SJSA1 (cell line): Measurements from ENCODE around the gene HSPA1L. TPM values are rescaled to one million over a fixed set of nuclear protein-coding genes. Genes with fewer than 3 reads are reported as not detected.
A peak's percentile ranks its signal among the peaks of the same experiment; 100 is the strongest.
"Not testable (repeated sequence)": the region's sequence is repeated elsewhere in the genome, so short reads cannot be mapped to it uniquely, and the experiment has no call there.

Experiments used
- DNase-seq, 2 experiments: peaks; one replicate each; pipeline ENCODE4 v3.0.0-alpha.2; 2015 to 2020; ENCODE audit warnings: low spot score in 2 of 2, low read depth in 1 of 2
- H3K27ac ChIP-seq: fragments of 250-450 bp; sonication (Bioruptor Pico); 2 replicates; pipeline ENCODE4 v1.5.1; 2020; ENCODE audit warnings: mild to moderate bottlenecking, moderate library complexity
- H3K27me3 ChIP-seq: fragments of 250-450 bp; sonication (Bioruptor Pico); replicated peaks from 2 replicates; pipeline ENCODE4 v1.5.1; 2020; ENCODE audit warnings: mild to moderate bottlenecking, moderate library complexity
- H3K36me3 ChIP-seq: fragments of 250-450 bp; sonication (Bioruptor Pico); 2 replicates; pipeline ENCODE4 v1.5.1; 2020; ENCODE audit warnings: mild to moderate bottlenecking
- H3K4me1 ChIP-seq: fragments of 250-450 bp; sonication (Bioruptor Pico); replicated peaks from 2 replicates; pipeline ENCODE4 v1.6.1; 2021; ENCODE audit warnings: mild to moderate bottlenecking
- H3K4me3 ChIP-seq: fragments of 250-450 bp; sonication (Bioruptor Pico); 2 replicates; pipeline ENCODE4 v1.5.1; 2020; ENCODE audit warnings: mild to moderate bottlenecking
- H3K9me3 ChIP-seq: fragments of 250-450 bp; sonication (Bioruptor Pico); replicated peaks from 2 replicates; pipeline ENCODE4 v1.5.1; 2020; ENCODE audit warnings: mild to moderate bottlenecking
- total RNA-seq: library from RNA; depleted of rRNA; stranded (reverse); fragments of >200 nt; shearing (Covaris generic); gene quantifications from 2 replicates; pipeline ENCODE4 v1.2.3, GENCODE V29; 2014; rRNA removed

HSPA1L gene
- 0.78 and 0.87 TPM in 2 replicates for total RNA-seq

DNA sequence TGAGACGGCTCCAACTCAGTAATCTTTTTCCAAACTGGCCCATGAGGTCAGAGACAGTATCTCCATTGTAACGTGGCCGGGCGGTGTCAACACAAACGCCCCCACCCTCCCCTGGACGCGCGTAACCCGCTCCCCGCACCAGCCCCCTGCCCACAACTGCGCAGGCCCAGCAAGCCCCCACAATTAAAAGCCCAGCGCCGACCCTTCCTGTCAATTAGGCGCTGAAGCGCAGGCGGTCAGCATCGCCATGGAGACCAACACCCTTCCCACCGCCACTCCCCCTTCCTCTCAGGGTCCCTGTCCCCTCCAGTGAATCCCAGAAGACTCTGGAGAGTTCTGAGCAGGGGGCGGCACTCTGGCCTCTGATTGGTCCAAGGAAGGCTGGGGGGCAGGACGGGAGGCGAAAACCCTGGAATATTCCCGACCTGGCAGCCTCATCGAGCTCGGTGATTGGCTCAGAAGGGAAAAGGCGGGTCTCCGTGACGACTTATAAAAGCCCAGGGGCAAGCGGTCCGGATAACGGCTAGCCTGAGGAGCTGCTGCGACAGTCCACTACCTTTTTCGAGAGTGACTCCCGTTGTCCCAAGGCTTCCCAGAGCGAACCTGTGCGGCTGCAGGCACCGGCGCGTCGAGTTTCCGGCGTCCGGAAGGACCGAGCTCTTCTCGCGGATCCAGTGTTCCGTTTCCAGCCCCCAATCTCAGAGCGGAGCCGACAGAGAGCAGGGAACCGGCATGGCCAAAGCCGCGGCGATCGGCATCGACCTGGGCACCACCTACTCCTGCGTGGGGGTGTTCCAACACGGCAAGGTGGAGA, at the start of gene HSPA1L, which contains the start of gene HSPA1A:
Gene HSPA1L (minus strand): TSS at position 259 of the 814 bp plus-strand sequence. CDS start 3,311 bp downstream, outside the sequence.
Gene HSPA1A (plus strand): TSS at position 519 of the 814 bp plus-strand sequence. CDS start 214 bp downstream, at position 733.
- Histone ChIP-seq H3K27ac (peak within 1 kb of the TSS; percentile 89), H3K4me3 (peak within 1 kb of the TSS; percentile 45)

DNA sequence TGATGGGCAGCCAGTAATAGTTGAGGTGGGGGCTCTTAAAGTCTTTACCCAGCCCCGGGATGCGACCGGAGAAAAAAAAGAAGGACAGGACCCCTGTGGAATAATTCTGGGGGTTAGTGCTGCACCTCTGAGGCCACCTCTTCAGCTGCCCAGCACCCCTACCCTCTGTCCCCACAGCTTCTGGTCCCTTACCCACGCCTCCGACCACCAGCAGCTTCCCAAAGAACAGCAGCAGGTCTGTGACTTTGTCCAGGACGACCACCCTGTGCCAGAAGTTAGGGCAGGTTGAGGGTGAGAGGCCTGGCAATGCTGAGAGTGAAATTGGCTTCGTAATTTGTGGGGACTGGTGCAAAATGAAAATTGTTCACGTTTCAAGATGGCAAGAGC, 49.7 kb upstream of the HSPA1L start:
- Histone ChIP-seq H3K9me3 (no peaks in the 10 kb centered on the region), H3K36me3 (peaks cover 4% of the 10 kb centered on the region; the same call in 1 of the 2 replicates), H3K27ac (no peak overlapping the region), H3K4me1 (peaks cover 16% of the 10 kb centered on the region), H3K4me3 (no peak overlapping the region), H3K27me3 (no peaks in the 10 kb centered on the region)
- DNase-seq = no peak

More for the DNA sequence above, at the start of gene HSPA1L, which contains the start of gene HSPA1A:
- Histone ChIP-seq H3K27me3 (no peaks in the 10 kb centered on the region), H3K9me3 (no peaks in the 10 kb centered on the region), H3K36me3 (peaks cover 13% of the 10 kb centered on the region), H3K4me1 (peaks cover 31% of the 10 kb centered on the region)
- peak; percentile 90 to 96 for DNase-seq

DNA sequence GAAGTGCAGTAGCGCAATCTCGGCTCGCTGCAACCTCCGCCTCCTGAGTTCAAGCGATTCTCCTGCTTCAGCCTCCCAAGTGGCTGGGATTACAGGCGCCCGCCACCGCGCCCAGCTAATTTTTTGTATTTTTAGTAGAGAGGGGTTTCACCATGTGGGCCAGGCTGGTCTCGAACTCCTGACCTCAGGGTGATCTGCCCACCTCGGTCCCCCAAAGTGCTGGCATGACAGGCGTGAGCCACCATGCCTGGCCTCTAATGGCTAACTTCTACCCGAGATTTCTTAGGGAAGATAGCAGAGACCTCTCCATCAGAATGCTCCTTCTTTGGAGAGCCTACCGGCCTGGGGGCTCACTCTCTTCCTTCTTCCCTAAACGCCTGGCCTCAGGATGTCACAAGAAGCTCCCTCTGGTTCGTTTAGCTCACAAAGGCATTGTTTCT, 49.1 kb upstream of the HSPA1L start:
- H3K4me3 ChIP-seq = peak overlapping the region; percentile 55
- H3K9me3 ChIP-seq, H3K27ac ChIP-seq, H3K27me3 ChIP-seq, DNase-seq: not testable (repeated sequence)
- H3K36me3 ChIP-seq = peaks cover 11% of the 10 kb centered on the region; the same call in 1 of the 2 replicates
- H3K4me1 ChIP-seq = peaks cover 16% of the 10 kb centered on the region

DNA sequence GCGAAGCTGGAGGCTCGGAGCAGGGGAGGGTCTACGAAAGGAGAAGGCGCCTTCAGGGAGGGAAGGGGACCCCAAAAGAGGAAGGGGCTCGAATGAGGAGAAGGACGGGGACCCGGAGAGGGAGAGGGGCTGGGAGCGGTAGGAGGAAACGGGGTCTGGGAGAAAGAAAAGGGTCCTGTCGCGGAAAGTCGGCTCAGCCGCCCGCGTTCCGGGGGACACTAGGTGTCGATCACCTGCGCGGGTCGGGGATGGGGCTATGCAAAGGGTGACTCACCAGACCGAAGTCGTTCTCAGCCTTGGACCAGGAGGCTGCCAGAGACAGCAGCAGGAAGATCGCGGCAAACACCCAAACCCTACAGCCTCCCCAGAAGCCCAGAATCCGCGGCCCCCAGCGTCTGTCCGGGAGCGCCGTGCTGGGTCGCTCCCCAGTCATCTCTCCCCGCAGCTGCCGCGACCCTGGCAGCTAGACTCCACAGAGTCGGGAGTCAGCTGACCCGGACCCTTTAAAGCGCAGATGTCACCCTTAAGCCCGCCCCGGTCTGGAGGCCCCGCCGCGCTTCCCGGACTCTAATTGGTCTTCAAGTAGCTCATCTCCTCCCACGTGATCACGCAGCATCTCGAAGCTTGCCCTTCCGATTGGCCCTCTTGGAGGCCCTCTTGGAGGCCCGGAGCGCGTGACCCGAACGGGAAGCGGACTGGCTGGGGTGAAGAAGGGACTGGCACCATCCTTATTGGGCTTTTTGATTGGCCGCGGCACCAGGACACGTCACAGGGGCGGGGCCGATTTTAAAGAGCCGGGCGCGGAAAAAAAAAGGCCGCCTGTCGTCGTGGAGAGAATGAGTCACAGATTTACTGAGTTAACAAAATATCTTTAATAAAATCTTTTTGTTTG, 47.5 kb upstream of the HSPA1L start, which contains the start of gene NEU1:
Gene NEU1 (minus strand): TSS at position 478 of the 892 bp plus-strand sequence. CDS start 45 bp downstream, at position 433.
- Histone ChIP-seq H3K27me3 (no peaks in the 10 kb centered on the region), H3K4me1 (peaks cover 16% of the 10 kb centered on the region), H3K36me3 (peaks cover 12% of the 10 kb centered on the region; the same call in 1 of the 2 replicates), H3K9me3 (no peaks in the 10 kb centered on the region), H3K4me3 (peak within 1 kb of the TSS; percentile 55), H3K27ac (peak within 1 kb of the TSS; percentile 39)
- DNase-seq = peak; percentile 99 to 100

DNA sequence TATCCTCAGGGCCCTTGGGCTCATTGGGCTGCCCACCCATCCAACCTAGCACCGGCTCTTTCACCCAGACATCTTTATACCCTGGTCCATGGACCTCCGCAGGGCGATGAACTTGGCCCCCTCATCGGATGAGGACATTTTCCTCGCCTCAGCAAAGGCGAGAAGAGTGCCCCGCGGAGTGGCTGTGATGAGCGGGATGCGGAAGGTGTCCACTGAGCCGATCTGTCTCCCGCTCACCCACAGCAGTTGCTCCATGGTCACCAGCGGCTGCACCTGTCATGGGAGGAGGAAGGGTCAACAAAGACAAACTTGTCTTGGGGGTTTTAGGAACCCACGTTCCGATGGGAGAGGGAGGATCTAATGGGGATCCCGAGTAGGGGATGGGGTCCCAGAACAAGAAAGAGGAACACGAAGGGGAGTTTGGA, 46.8 kb upstream of the HSPA1L start:
- Histone ChIP-seq H3K9me3 (no peaks in the 10 kb centered on the region), H3K36me3 (peaks cover 12% of the 10 kb centered on the region; the same call in 1 of the 2 replicates), H3K4me1 (peaks cover 16% of the 10 kb centered on the region), H3K4me3 (peak overlapping the region; percentile 55), H3K27me3 (no peaks in the 10 kb centered on the region), H3K27ac (no peak overlapping the region)
- DNase-seq = no peak

DNA sequence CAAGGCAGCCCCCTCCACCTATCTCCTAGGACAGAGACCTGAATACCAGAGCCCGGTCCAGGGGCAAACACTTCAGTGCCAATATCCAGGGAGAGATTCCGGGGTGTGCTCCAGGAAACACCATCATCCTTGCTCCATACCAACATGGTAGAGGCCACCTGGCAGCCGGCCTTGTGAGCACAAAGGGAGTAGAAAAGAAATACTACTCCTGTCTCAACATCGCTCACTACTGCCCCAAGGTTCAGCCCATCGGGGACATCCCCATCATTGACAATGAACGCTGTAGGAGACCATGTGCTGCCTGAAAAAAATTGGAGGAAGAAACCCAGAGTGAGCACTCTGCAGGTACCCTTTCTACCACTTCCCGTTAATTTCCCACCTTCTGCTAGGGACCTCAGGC, 46.1 kb upstream of the HSPA1L start:
- peaks cover 16% of the 10 kb centered on the region for H3K4me1 ChIP-seq
- no peaks in the 10 kb centered on the region for H3K27me3 ChIP-seq
- H3K4me3 ChIP-seq = no peak overlapping the region
- no peaks in the 10 kb centered on the region for H3K9me3 ChIP-seq
- peaks cover 12% of the 10 kb centered on the region; the same call in 1 of the 2 replicates for H3K36me3 ChIP-seq
- no peak for DNase-seq
- H3K27ac ChIP-seq = no peak overlapping the region

DNA sequence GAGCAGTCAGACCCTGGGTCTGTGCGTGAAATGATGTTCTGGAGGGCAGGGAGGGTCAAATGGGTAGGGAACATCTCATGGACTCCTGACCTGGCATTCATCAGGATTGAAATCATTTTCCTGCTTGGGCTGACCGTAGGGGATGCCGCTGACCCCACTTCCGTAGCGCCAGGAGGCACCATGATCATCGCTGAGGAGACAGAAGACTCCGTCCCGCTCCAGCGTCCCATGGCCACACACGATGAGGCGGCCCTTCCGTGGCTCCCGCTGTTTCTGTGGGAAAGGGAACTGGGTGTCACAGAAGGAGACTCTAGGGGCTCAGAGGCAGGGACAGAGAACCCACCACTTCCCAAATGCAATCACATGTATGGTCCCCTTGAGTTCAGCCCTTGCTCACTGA, 45.3 kb upstream of the HSPA1L start:
- H3K27ac ChIP-seq = no peak overlapping the region
- H3K27me3 ChIP-seq = no peaks in the 10 kb centered on the region
- H3K36me3 ChIP-seq = peaks cover 12% of the 10 kb centered on the region; the same call in 1 of the 2 replicates
- peaks cover 16% of the 10 kb centered on the region for H3K4me1 ChIP-seq
- no peak overlapping the region for H3K4me3 ChIP-seq
- DNase-seq = no peak
- no peaks in the 10 kb centered on the region for H3K9me3 ChIP-seq

DNA sequence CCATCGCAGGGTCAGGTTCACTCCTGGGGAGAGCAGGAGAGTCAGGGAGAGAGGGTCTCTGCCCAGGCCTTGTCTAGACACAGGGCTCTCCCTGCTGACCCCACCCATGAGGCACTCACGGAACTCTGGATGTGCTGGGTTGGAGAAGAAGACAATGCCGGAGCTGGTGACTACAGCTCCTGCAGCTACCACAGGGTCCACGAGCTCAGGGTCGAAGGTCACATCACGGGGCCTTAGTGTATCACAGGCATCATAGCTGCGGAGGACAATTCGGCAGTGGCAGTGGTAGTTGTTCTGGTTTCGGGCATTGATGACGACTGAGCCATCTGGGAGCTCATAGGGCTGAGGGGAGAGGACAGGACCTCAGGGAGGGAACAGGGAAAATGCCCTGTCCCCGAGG, 44.8 kb upstream of the HSPA1L start:
- H3K36me3 ChIP-seq = peaks cover 12% of the 10 kb centered on the region; the same call in 1 of the 2 replicates
- no peaks in the 10 kb centered on the region for H3K9me3 ChIP-seq

DNA sequence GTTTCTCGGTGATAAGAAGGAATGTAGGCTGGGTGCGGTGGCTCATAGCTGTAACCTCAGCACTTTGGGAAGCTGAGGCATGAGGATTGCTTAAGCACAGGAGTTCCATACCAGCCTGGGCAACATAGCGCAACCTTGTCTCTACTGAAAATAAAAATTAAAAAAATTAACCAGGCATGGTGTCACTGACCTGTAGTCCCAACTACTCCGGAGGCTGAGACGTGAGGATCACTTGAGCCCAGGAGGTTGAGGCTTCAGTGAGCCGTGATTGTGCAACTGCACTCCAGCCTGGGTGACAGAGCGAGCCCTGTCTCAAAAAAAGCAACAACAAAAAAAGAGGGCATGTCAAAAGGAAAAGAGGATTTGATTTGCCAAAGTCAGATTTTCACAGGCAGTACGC, 43.6 kb upstream of the HSPA1L start:
- no peak overlapping the region for H3K4me3 ChIP-seq

More for the DNA sequence above, 44.8 kb upstream of the HSPA1L start:
- DNase-seq = no peak
- Histone ChIP-seq H3K27ac (no peak overlapping the region), H3K4me1 (peaks cover 16% of the 10 kb centered on the region), H3K27me3 (no peaks in the 10 kb centered on the region), H3K4me3 (no peak overlapping the region)

DNA sequence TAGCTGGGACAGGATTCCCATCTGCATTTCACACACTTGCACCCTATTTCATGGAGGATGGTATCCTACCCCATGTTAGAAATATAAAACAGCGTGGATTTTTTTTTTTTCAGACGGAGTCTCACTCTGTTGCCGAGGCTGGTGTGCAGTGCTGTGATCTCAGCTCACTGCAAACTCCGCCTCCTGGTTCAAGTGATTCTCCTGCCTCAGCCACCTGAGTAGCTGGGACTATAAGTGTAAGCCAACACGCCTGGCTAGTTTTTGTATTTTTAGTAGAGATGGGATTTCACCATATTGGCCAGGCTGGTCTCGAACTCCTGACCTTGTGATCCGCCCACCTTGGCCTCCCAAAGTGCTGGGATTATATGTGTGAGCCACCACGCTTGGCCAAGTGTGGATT, 42.7 kb upstream of the HSPA1L start:
- not testable (repeated sequence) for H3K4me3 ChIP-seq, H3K4me1 ChIP-seq, H3K27me3 ChIP-seq, H3K27ac ChIP-seq, H3K9me3 ChIP-seq, DNase-seq
- peaks cover 12% of the 10 kb centered on the region; the same call in 1 of the 2 replicates for H3K36me3 ChIP-seq

More for the DNA sequence above, 43.6 kb upstream of the HSPA1L start:
- no peak for DNase-seq
- H3K27ac ChIP-seq = no peak overlapping the region
- H3K4me1 ChIP-seq = peaks cover 12% of the 10 kb centered on the region
- no peaks in the 10 kb centered on the region for H3K9me3 ChIP-seq
- no peaks in the 10 kb centered on the region for H3K27me3 ChIP-seq
- peaks cover 12% of the 10 kb centered on the region; the same call in 1 of the 2 replicates for H3K36me3 ChIP-seq

DNA sequence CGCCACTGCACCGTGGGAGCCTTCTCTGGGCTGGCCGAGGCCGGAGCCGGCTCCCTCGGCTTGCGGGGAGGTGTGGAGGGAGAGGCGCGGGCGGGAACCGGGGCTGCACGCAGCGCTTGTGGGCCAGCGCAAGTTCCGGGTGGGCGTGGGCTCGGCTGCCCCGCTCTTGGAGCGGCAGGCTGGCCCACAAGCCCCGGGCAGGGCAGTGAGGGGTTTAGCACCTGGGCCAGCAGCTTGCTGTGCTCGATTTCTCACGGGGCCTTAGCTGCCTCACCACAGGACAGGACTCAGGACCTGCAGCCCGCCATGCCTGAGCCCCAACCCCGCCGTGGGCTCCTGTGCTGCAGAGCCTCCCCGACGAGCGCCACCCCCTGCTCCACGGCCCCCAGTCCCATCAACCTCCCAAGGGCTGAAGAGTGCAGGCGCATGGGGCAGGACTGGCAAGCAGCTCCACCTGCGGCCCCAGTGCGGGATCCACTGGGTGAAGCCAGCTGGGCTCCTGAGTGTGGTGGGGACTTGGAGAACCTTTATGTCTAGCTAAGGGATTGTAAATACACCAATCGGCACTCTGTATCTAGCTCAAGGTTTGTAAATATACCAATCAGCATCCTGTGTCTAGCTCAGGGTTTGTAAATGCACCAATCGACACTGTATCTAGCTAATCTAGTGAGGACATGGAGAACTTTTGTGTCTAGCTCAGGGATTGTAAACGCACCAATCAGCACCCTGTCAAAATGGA, 37.1 kb upstream of the HSPA1L start:
- H3K4me3 ChIP-seq, H3K36me3 ChIP-seq, H3K4me1 ChIP-seq, H3K9me3 ChIP-seq, H3K27ac ChIP-seq, DNase-seq, H3K27me3 ChIP-seq: not testable (repeated sequence)

DNA sequence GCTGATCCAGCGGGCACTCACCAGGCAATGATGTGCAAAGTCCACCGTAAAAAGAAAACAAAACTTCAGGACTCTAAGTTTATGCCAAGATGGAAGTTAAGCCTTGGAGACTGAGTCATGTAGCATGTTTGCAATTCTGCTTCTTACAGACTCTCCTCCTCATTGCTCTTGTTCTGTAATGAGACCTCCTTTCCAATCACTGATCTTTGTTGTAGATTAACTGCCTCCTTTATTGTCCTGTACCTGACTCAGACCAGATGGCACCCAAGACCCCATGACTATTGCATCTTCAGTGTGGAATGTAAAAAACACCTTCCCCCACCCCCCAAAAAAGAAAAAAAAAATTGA, 36.4 kb upstream of the HSPA1L start:
- no peaks in the 10 kb centered on the region for H3K9me3 ChIP-seq
- DNase-seq = no peak
- no peak overlapping the region for H3K4me3 ChIP-seq
- H3K4me1 ChIP-seq = no peaks in the 10 kb centered on the region
- no peaks in the 10 kb centered on the region for H3K36me3 ChIP-seq
- no peaks in the 10 kb centered on the region for H3K27me3 ChIP-seq
- H3K27ac ChIP-seq = no peak overlapping the region
